Measurements from ENCODE around the gene KIF5C. TPM values are rescaled to one million over a fixed set of nuclear protein-coding genes. Genes with fewer than 3 reads are reported as not detected.

KIF5C gene
- polyA plus RNA-seq, 1 donor: 16.0 TPM

DNA sequence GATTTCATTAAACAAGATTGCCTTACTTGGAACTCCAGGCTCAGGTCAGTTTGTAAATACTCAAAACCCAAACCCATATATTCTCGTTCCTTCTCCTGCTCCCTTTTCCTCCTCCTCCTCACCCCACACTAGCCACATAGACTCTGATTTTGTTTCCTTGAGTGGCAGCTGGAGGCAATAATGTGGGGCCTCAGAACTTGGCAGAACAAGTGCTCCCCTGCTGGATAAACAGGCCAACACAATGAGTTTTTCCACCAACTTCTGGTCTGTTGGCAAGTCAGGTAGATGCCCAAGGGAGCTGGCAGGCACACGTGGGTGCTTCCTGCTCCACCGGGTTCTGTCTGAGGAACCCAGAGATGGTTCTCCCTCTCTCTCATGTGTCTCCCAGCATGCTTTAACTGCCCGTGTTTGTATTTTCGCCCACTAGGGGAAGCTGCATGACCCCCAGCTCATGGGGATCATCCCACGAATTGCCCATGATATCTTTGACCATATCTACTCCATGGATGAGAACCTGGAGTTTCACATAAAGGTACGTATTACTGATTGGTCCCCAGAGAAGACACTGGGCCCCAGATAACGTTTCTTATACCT is 61.9 kb downstream of the KIF5C start:
- no peaks in the 10 kb centered on the region for H3K36me3 ChIP-seq (ENCODE audit: control insufficient read depth, insufficient read depth, low read length)

DNA sequence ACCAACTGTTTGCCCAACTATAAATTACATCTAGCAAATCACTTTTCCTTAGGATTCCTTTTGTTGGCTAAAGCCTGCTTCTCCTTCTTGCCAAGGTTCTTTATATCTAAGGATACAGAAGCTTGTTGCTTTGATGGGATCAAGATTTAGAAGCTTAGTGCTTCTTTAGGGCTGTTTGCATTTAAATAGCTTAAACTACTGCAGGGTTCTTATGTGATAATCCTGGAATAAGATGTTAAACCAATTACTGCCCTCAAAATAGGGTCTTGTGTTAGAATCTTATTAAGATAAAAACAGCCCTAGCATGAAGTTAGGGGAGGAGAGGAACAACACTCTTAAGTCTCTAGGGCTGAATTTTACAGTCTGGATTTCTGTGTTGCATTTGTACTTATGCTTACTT is 64.2 kb downstream of the KIF5C start:
- no peaks in the 10 kb centered on the region for H3K36me3 ChIP-seq (ENCODE audit: control insufficient read depth, insufficient read depth, low read length)

More for the DNA sequence above, 61.9 kb downstream of the KIF5C start:
- no peaks in the 10 kb centered on the region for H3K27me3 ChIP-seq (ENCODE audit: control insufficient read depth, insufficient read depth, low read length)
- H3K9me3 ChIP-seq (ENCODE audit: control insufficient read depth, low read depth, low read length): peaks cover 3% of the 10 kb centered on the region
- H3K4me1 ChIP-seq (ENCODE audit: control insufficient read depth, insufficient read depth, low read length): no peaks in the 10 kb centered on the region
- 70% methylated on average over 2 of the region's 8 CpGs for WGBS (ENCODE audit: insufficient coverage, low lambda C conversion rate)
- H3K4me3 ChIP-seq (ENCODE audit: low read length): no peak overlapping the region
- DNase-seq: no peak
- no peak overlapping the region for H3K27ac ChIP-seq (ENCODE audit: low read length)

GRCh38 chr2:148943097-148943496 is 68.1 kb downstream of the KIF5C start:
- H3K4me3 ChIP-seq (ENCODE audit: low read length): no peak overlapping the region
- H3K27ac ChIP-seq (ENCODE audit: low read length): no peak overlapping the region
- DNase-seq: no peak
- no peaks in the 10 kb centered on the region for H3K9me3 ChIP-seq (ENCODE audit: control insufficient read depth, low read depth, low read length)
- no peaks in the 10 kb centered on the region for H3K36me3 ChIP-seq (ENCODE audit: control insufficient read depth, insufficient read depth, low read length)
- H3K4me1 ChIP-seq (ENCODE audit: control insufficient read depth, insufficient read depth, low read length): no peaks in the 10 kb centered on the region
- no peaks in the 10 kb centered on the region for H3K27me3 ChIP-seq (ENCODE audit: control insufficient read depth, insufficient read depth, low read length)
- WGBS (ENCODE audit: insufficient coverage, low lambda C conversion rate): 96% methylated on average over 3 of the region's 3 CpGs

More for the DNA sequence above, 64.2 kb downstream of the KIF5C start:
- Histone ChIP-seq H3K4me3 (ENCODE audit: low read length) (no peak overlapping the region), H3K4me1 (ENCODE audit: control insufficient read depth, insufficient read depth, low read length) (no peaks in the 10 kb centered on the region), H3K9me3 (ENCODE audit: control insufficient read depth, low read depth, low read length) (no peaks in the 10 kb centered on the region), H3K27me3 (ENCODE audit: control insufficient read depth, insufficient read depth, low read length) (no peaks in the 10 kb centered on the region), H3K27ac (ENCODE audit: low read length) (no peak overlapping the region)
- no peak for DNase-seq

- H3K4me3 ChIP-seq (ENCODE audit: low read length): no peak overlapping the region
- 100% methylated on average over 3 of the region's 4 CpGs for WGBS (ENCODE audit: insufficient coverage, low lambda C conversion rate)
- no peaks in the 10 kb centered on the region for H3K4me1 ChIP-seq (ENCODE audit: control insufficient read depth, insufficient read depth, low read length)
- H3K27ac ChIP-seq (ENCODE audit: low read length): no peak overlapping the region
- no peaks in the 10 kb centered on the region for H3K9me3 ChIP-seq (ENCODE audit: control insufficient read depth, low read depth, low read length)
- no peaks in the 10 kb centered on the region for H3K27me3 ChIP-seq (ENCODE audit: control insufficient read depth, insufficient read depth, low read length)
- DNase-seq: no peak
- no peaks in the 10 kb centered on the region for H3K36me3 ChIP-seq (ENCODE audit: control insufficient read depth, insufficient read depth, low read length)
Measured at GRCh38 chr2:148944536-148944935, 69.5 kb downstream of the KIF5C start.

DNA sequence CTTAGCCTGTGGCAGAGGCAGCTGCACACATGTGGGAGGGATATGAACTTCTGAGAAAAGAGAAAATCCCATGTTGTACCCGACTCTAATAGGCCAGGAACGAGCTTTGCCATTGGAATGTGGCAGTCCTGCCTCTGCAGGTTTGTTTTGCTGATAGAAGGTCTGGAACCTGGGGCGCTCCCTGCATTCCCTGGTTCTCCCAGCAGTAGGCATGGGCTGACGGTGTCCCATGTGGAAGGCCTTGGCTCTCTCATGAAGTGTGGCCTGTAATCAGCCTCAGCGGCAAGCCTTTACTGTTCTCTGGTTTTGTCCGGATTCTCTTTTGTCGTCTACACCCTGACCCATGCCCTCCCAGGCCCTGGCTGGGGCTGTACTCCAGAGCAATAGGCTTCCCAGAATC is 72.3 kb downstream of the KIF5C start:
- no peak for DNase-seq
- no CpG with 5 or more reads among the region's 7 CpGs for WGBS (ENCODE audit: insufficient coverage, low lambda C conversion rate)

GRCh38 chr2:148948868-148949267 is 73.8 kb downstream of the KIF5C start:
- no peak for DNase-seq
- 93% methylated on average over 2 of the region's 5 CpGs for WGBS (ENCODE audit: insufficient coverage, low lambda C conversion rate)
- H3K36me3 ChIP-seq (ENCODE audit: control insufficient read depth, insufficient read depth, low read length): no peaks in the 10 kb centered on the region
- no peak overlapping the region for H3K27ac ChIP-seq (ENCODE audit: low read length)
- H3K4me3 ChIP-seq (ENCODE audit: low read length): no peak overlapping the region
- H3K9me3 ChIP-seq (ENCODE audit: control insufficient read depth, low read depth, low read length): no peaks in the 10 kb centered on the region
- H3K27me3 ChIP-seq (ENCODE audit: control insufficient read depth, insufficient read depth, low read length): no peaks in the 10 kb centered on the region
- H3K4me1 ChIP-seq (ENCODE audit: control insufficient read depth, insufficient read depth, low read length): no peaks in the 10 kb centered on the region

More for the DNA sequence above, 72.3 kb downstream of the KIF5C start:
- Histone ChIP-seq H3K27me3 (ENCODE audit: control insufficient read depth, insufficient read depth, low read length) (no peaks in the 10 kb centered on the region), H3K36me3 (ENCODE audit: control insufficient read depth, insufficient read depth, low read length) (no peaks in the 10 kb centered on the region), H3K4me1 (ENCODE audit: control insufficient read depth, insufficient read depth, low read length) (no peaks in the 10 kb centered on the region), H3K9me3 (ENCODE audit: control insufficient read depth, low read depth, low read length) (no peaks in the 10 kb centered on the region), H3K4me3 (ENCODE audit: low read length) (no peak overlapping the region), H3K27ac (ENCODE audit: low read length) (no peak overlapping the region)

- H3K9me3 ChIP-seq (ENCODE audit: control insufficient read depth, low read depth, low read length): no peaks in the 10 kb centered on the region
- H3K4me1 ChIP-seq (ENCODE audit: control insufficient read depth, insufficient read depth, low read length): no peaks in the 10 kb centered on the region
- H3K4me3 ChIP-seq (ENCODE audit: low read length): no peak overlapping the region
- no peak overlapping the region for H3K27ac ChIP-seq (ENCODE audit: low read length)
- DNase-seq: no peak
- H3K36me3 ChIP-seq (ENCODE audit: control insufficient read depth, insufficient read depth, low read length): no peaks in the 10 kb centered on the region
- WGBS (ENCODE audit: insufficient coverage, low lambda C conversion rate): 100% methylated on average over 1 of the region's 7 CpGs
- no peaks in the 10 kb centered on the region for H3K27me3 ChIP-seq (ENCODE audit: control insufficient read depth, insufficient read depth, low read length)
Measured at GRCh38 chr2:148949348-148949747, 74.3 kb downstream of the KIF5C start.

GRCh38 chr2:148952621-148953020 is 77.6 kb downstream of the KIF5C start:
- no peak for DNase-seq
- Histone ChIP-seq H3K36me3 (ENCODE audit: control insufficient read depth, insufficient read depth, low read length) (no peaks in the 10 kb centered on the region), H3K27ac (ENCODE audit: low read length) (no peak overlapping the region), H3K27me3 (ENCODE audit: control insufficient read depth, insufficient read depth, low read length) (no peaks in the 10 kb centered on the region), H3K4me1 (ENCODE audit: control insufficient read depth, insufficient read depth, low read length) (no peaks in the 10 kb centered on the region), H3K4me3 (ENCODE audit: low read length) (no peak overlapping the region), H3K9me3 (ENCODE audit: control insufficient read depth, low read depth, low read length) (no peaks in the 10 kb centered on the region)
- WGBS (ENCODE audit: insufficient coverage, low lambda C conversion rate): 95% methylated on average over 4 of the region's 5 CpGs

DNA sequence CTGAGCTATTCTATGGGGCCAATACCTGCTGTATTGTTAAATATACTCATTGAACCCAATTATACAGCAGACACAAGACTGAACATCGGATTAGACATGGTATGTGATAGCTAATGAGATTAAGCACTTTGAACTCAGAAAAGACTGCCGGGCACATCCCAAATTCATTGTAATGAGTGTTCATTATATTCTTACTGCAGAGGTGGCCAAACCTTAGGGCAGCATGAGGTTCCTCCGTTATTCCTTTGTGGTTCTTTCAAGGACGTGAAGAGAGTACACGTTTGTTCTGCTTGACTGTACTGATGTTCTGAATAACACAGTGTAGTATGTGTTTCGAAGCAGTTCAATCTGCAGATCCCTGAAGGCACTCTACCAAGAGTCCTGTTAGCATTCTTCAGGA is 78.4 kb downstream of the KIF5C start:
- H3K36me3 ChIP-seq (ENCODE audit: control insufficient read depth, insufficient read depth, low read length): no peaks in the 10 kb centered on the region
- no peaks in the 10 kb centered on the region for H3K4me1 ChIP-seq (ENCODE audit: control insufficient read depth, insufficient read depth, low read length)
- no peak for DNase-seq
- no peaks in the 10 kb centered on the region for H3K9me3 ChIP-seq (ENCODE audit: control insufficient read depth, low read depth, low read length)
- 100% methylated on average over 1 of the region's 6 CpGs for WGBS (ENCODE audit: insufficient coverage, low lambda C conversion rate)
- no peaks in the 10 kb centered on the region for H3K27me3 ChIP-seq (ENCODE audit: control insufficient read depth, insufficient read depth, low read length)
- no peak overlapping the region for H3K27ac ChIP-seq (ENCODE audit: low read length)
- no peak overlapping the region for H3K4me3 ChIP-seq (ENCODE audit: low read length)

DNA sequence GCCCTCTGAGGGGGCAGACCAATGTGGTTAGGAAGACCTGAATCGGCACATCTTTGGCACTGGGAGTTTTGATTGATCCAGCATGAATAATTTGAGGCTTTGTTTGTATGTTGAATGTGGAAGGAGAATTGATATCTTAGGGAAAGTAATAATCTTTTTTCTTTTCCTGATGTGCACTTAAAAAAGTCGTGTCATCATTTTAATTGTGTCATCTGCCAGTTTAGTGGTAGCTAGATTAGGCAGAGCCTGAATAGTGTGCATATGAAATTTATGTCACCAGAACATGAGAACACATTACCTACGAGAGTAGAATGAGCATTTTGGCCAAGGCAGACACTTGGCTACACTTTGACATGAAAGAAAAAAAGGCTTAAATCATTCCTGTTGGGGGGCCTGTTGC is 79.5 kb downstream of the KIF5C start:
- no peak overlapping the region for H3K4me3 ChIP-seq (ENCODE audit: low read length)
- 100% methylated on average over 1 of the region's 3 CpGs for WGBS (ENCODE audit: insufficient coverage, low lambda C conversion rate)
- no peaks in the 10 kb centered on the region for H3K4me1 ChIP-seq (ENCODE audit: control insufficient read depth, insufficient read depth, low read length)
- no peak overlapping the region for H3K27ac ChIP-seq (ENCODE audit: low read length)
- no peaks in the 10 kb centered on the region for H3K27me3 ChIP-seq (ENCODE audit: control insufficient read depth, insufficient read depth, low read length)
- H3K36me3 ChIP-seq (ENCODE audit: control insufficient read depth, insufficient read depth, low read length): no peaks in the 10 kb centered on the region
- no peaks in the 10 kb centered on the region for H3K9me3 ChIP-seq (ENCODE audit: control insufficient read depth, low read depth, low read length)
- DNase-seq: no peak

GRCh38 chr2:148955798-148956197 is 80.8 kb downstream of the KIF5C start:
- no peak for DNase-seq
- Histone ChIP-seq H3K36me3 (ENCODE audit: control insufficient read depth, insufficient read depth, low read length) (no peaks in the 10 kb centered on the region), H3K27me3 (ENCODE audit: control insufficient read depth, insufficient read depth, low read length) (no peaks in the 10 kb centered on the region), H3K4me1 (ENCODE audit: control insufficient read depth, insufficient read depth, low read length) (no peaks in the 10 kb centered on the region), H3K4me3 (ENCODE audit: low read length) (no peak overlapping the region), H3K27ac (ENCODE audit: low read length) (no peak overlapping the region), H3K9me3 (ENCODE audit: control insufficient read depth, low read depth, low read length) (no peaks in the 10 kb centered on the region)
- WGBS (ENCODE audit: insufficient coverage, low lambda C conversion rate): 49% methylated on average over 2 of the region's 5 CpGs
